SH-SY5Y (cell line): ENCODE results near the gene RNF8.

ENCODE experiments used
- GATA2 ChIP-seq: IDR thresholded peaks from 2 replicates; pipeline ENCODE4 v1.6.1; 2011; ENCODE audit warnings: mild to moderate bottlenecking, low read depth, low read length
- GATA3 ChIP-seq: IDR thresholded peaks from 2 replicates; pipeline ENCODE4 v1.6.1; 2011; ENCODE audit warnings: low read depth, mild to moderate bottlenecking, low read length, moderate library complexity

GRCh38 chr6:37396571-37397180 is 42.9 kb downstream of the RNF8 start:
- no peak for TF ChIP-seq GATA2
- no peak for TF ChIP-seq GATA3
